ENCODE data around the gene MTHFD2.
"Not testable (repeated sequence)": the region's sequence is repeated elsewhere in the genome, so short reads cannot be mapped to it uniquely, and the experiment has no call there.

Gene MTHFD2

GRCh38 chr2:74204436-74204835 is 6.0 kb downstream of the MTHFD2 start:
- no peak for TF ChIP-seq CTCF (conservative IDR thresholded peaks at IDR 0.05; ENCODE audit: low read depth, low read length)
- no peak overlapping the region for H3K4me3 ChIP-seq (ENCODE audit: low read depth, low read length)
- DNase-seq (ENCODE audit: low read depth), result no peak

GRCh38 chr2:74205113-74205512 is 6.7 kb downstream of the MTHFD2 start:
- no peak for DNase-seq (ENCODE audit: low read depth)

GRCh38 chr2:74205596-74205995 is 7.2 kb downstream of the MTHFD2 start:
- H3K4me3 ChIP-seq (ENCODE audit: low read depth, low read length), result no peak overlapping the region
- no peak for DNase-seq (ENCODE audit: low read depth)
- no peak for TF ChIP-seq CTCF (conservative IDR thresholded peaks at IDR 0.05; ENCODE audit: low read depth, low read length)

More at GRCh38 chr2:74205113-74205512, 6.7 kb downstream of the MTHFD2 start:
- no peak for TF ChIP-seq CTCF (conservative IDR thresholded peaks at IDR 0.05; ENCODE audit: low read depth, low read length)
- no peak overlapping the region for H3K4me3 ChIP-seq (ENCODE audit: low read depth, low read length)

DNA sequence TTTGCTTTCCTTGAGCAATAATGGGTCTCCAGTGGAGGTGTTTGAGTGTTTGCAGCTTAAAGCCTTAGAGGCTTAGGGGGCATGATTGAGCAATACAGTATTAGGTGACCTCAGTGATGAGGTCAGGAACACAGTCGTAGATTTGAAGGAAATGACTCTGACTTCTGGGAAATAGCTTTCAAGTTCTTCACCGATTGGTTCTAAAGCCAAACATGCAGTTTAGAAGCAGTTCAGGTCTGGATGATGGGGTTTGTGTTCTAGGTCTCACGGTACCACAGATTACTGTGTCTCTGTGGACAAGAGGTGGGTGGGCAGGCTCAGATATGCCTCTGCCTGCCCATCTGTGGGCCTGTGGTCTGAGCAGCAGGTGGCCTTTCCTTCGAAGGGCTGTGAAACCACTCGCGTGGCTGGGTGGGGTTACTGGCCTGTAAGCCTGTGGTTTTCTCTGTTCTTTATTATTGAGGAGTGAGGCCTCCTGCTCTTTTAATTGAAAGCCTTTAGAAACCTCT is 7.8 kb downstream of the MTHFD2 start:
- DNase-seq (ENCODE audit: low read depth), result peak; percentile 82
- TF ChIP-seq CTCF (conservative IDR thresholded peaks at IDR 0.05; ENCODE audit: low read depth, low read length), result no peak
- H3K4me3 ChIP-seq (ENCODE audit: low read depth, low read length), result no peak overlapping the region

GRCh38 chr2:74212702-74213410 is 14.4 kb downstream of the MTHFD2 start:
- no peak overlapping the region for H3K4me3 ChIP-seq (ENCODE audit: low read depth, low read length)
- TF ChIP-seq CTCF (conservative IDR thresholded peaks at IDR 0.05; ENCODE audit: low read depth, low read length), result no peak
- no peak for DNase-seq (ENCODE audit: low read depth)

DNA sequence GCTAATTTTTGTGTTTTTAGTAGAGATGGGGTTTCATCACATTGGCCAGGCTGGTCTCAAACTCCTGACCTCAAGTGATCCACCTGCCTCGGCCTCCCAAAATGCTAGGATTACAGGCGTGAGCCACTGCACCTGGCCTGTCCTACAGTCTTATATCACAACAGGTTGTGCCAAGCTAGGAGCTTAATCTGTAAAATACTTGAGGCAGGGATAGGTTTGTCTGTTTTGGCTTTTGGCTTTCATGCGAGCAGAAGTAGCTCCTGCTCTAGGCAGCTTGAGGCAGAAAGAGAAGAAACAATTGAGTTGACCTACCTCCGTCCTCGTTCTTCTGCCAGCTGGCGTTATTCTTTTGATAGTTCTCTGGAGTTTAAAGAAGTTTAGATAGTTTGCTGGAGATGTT is 17.4 kb downstream of the MTHFD2 start:
- H3K4me3 ChIP-seq (ENCODE audit: low read depth, low read length); DNase-seq (ENCODE audit: low read depth): not testable (repeated sequence)

DNA sequence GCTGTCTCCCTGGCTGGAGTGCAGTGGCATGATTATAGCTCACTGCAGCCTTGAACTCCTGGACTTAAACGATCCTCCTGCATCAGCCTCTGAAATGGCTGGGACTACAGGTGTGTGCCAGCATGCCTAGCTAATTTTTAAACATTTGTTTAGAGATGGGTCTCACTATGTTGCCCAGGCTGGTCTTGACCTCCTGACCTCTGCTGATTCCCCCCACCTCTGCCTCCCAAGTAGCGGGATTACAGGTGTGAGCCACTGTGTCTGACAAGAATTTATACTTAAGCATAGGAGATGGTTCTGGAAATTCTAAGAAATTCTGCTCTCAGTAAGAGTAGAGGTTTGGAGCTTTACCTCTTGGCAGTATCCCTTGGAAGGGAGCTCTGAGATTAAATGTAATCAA is 18.2 kb downstream of the MTHFD2 start:
- no peak for DNase-seq (ENCODE audit: low read depth)
- no peak overlapping the region for H3K4me3 ChIP-seq (ENCODE audit: low read depth, low read length)
- TF ChIP-seq CTCF (conservative IDR thresholded peaks at IDR 0.05; ENCODE audit: low read depth, low read length), result no peak

All from choroid plexus epithelial cell (primary cell).